ENCODE results near the gene TRMT1L.
A peak's percentile ranks its signal among the peaks of the same experiment; 100 is the strongest.
"Not testable (repeated sequence)": the region's sequence is repeated elsewhere in the genome, so short reads cannot be mapped to it uniquely, and the experiment has no call there.

The TRMT1L gene

GRCh38 chr1:185156854-185157598 is at the start of gene TRMT1L, which contains the start of gene SWT1:
TSS of gene TRMT1L (minus strand) at chr1:185156953. CDS start at chr1:185156712, 241 bp downstream.
TSS of gene SWT1 (plus strand) at chr1:185157167. CDS start at chr1:185160842, 3,675 bp downstream.
- DNase-seq, result peak; percentile 99

GRCh38 chr1:185200889-185201288 is 44.1 kb upstream of the TRMT1L start:
- DNase-seq, result no peak

GRCh38 chr1:185198712-185199111 is 42.0 kb upstream of the TRMT1L start:
- not testable (repeated sequence) for DNase-seq

- no peak for DNase-seq
Measured at GRCh38 chr1:185193756-185194155, 37.0 kb upstream of the TRMT1L start.

GRCh38 chr1:185170291-185170848 is 13.6 kb upstream of the TRMT1L start:
- peak; percentile 58 for DNase-seq

- DNase-seq, result no peak
Measured at GRCh38 chr1:185166106-185166505, 9.4 kb upstream of the TRMT1L start.

- no peak for DNase-seq
Measured at GRCh38 chr1:185162491-185162890, 5.7 kb upstream of the TRMT1L start.

- DNase-seq, result no peak
Measured at GRCh38 chr1:185159966-185160365, 3.2 kb upstream of the TRMT1L start.

- no peak for DNase-seq
Measured at GRCh38 chr1:185158800-185159199, 2.0 kb upstream of the TRMT1L start.

- DNase-seq, result peak; percentile 16
Measured at GRCh38 chr1:185157599-185158412, 1.1 kb upstream of the TRMT1L start.

- peak; percentile 57 for DNase-seq
Measured at GRCh38 chr1:185156288-185156853, 382 bp downstream of the TRMT1L start.

GRCh38 chr1:185155600-185156287 is 1.0 kb downstream of the TRMT1L start:
- DNase-seq, result peak; percentile 31

- no peak for DNase-seq
Measured at GRCh38 chr1:185154912-185155513, 1.7 kb downstream of the TRMT1L start.

GRCh38 chr1:185152187-185152767 is 4.5 kb downstream of the TRMT1L start:
- DNase-seq, result no peak

GRCh38 chr1:185151215-185151614 is 5.5 kb downstream of the TRMT1L start:
- DNase-seq, result no peak

- no peak for DNase-seq
Measured at GRCh38 chr1:185144233-185144632, 12.5 kb downstream of the TRMT1L start.

GRCh38 chr1:185139246-185139645 is 17.5 kb downstream of the TRMT1L start:
- DNase-seq, result peak; percentile 0

- no peak for DNase-seq
Measured at GRCh38 chr1:185137896-185138545, 18.7 kb downstream of the TRMT1L start.

- DNase-seq, result no peak
Measured at GRCh38 chr1:185132534-185132933, 24.2 kb downstream of the TRMT1L start.

- DNase-seq, result no peak
Measured at GRCh38 chr1:185129708-185130107, 27.0 kb downstream of the TRMT1L start.

GRCh38 chr1:185112356-185112755 is 44.4 kb downstream of the TRMT1L start:
- DNase-seq, result no peak

Measured in NCI-H146 (cell line).